ENCODE data around the gene FAM210A.
A peak's percentile ranks its signal among the peaks of the same experiment; 100 is the strongest.

- TF ChIP-seq CTCF (optimal IDR thresholded peaks at IDR 0.05 in 1 of 3, IDR thresholded peaks at IDR 0.05 in 1 of 3, conservative IDR thresholded peaks at IDR 0.05 in 1 of 3; ENCODE audit: extremely low read depth in 1 of 3, insufficient read depth in 2 of 3, low read length in 3 of 3) (no peak), EZH2 (IDR thresholded peaks at IDR 0.05; ENCODE audit: low read length) (peak; percentile 67)
Measured at GRCh38 chr18:13641551-13642439, 84.6 kb downstream of the FAM210A start.

Data from keratinocyte (primary cell).